Retinal pigment epithelial cell (primary cell): Measurements from ENCODE around the gene EMP3.
"Not testable (repeated sequence)": the region's sequence is repeated elsewhere in the genome, so short reads cannot be mapped to it uniquely, and the experiment has no call there.

Experiments used
- DNase-seq: peaks from one replicate; pipeline ENCODE4 v3.0.0-alpha.2; 2010; ENCODE audit warnings: low read depth
- H3K4me3 ChIP-seq: 2 replicates; pipeline ENCODE4 v1.5.1; 2011; ENCODE audit warnings: mild to moderate bottlenecking, low read length, control low read depth, moderate library complexity
- TF ChIP-seq, protein P1 (sequence below): conservative IDR thresholded peaks from 2 replicates; pipeline ENCODE4 v1.5.1; 2011; ENCODE audit warnings: low read depth, low read length, control low read depth, inconsistent platforms

Gene EMP3

DNA sequence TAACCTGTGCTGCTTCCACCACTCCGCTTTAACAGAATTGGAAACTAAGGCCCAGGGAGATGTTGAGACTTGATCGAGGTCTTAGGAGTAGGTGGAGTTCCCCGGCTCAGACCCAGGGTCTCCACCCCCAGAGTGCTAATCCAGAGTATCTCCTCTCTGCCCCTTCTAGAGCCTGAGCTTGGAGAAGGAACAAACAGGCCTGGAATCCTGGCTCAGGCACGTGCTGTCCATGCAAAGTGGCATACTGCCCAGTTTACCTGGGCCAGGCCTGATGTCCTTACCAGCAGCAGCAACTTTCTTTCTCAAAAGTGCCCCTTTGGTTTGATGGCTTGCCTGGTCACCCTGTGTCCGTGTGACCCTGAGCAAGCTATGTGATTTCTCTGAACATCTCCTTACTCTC lies 42.5 kb downstream of the EMP3 start:
- no peak for DNase-seq
- no peak overlapping the region for H3K4me3 ChIP-seq
- TF ChIP-seq, protein P1, sequence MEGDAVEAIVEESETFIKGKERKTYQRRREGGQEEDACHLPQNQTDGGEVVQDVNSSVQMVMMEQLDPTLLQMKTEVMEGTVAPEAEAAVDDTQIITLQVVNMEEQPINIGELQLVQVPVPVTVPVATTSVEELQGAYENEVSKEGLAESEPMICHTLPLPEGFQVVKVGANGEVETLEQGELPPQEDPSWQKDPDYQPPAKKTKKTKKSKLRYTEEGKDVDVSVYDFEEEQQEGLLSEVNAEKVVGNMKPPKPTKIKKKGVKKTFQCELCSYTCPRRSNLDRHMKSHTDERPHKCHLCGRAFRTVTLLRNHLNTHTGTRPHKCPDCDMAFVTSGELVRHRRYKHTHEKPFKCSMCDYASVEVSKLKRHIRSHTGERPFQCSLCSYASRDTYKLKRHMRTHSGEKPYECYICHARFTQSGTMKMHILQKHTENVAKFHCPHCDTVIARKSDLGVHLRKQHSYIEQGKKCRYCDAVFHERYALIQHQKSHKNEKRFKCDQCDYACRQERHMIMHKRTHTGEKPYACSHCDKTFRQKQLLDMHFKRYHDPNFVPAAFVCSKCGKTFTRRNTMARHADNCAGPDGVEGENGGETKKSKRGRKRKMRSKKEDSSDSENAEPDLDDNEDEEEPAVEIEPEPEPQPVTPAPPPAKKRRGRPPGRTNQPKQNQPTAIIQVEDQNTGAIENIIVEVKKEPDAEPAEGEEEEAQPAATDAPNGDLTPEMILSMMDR, result no peak

DNA sequence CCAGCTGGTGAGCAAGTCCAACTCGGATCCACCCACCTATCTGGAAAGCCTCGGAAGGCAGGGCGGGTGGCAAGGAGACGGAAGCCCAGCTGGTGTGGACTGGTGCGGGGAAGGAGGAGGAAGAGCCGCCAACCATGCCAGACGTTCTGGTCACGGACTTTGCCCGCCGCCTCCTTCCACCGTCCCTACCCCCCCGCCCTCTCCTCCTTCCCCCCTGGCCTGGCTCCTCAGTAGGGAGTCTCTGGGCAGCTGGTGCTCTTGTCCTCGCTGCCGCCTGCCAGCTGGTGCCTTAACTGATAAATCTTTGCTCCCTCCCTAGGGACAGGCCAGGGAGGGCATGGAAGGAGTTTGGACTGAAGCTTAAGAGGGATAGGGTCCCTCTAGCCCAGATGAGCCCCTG lies 43.6 kb downstream of the EMP3 start:
- TF ChIP-seq, protein P1, result no peak
- H3K4me3 ChIP-seq, result no peak overlapping the region
- no peak for DNase-seq

GRCh38 chr19:48370955-48371354 lies 45.6 kb downstream of the EMP3 start:
- DNase-seq, result no peak
- TF ChIP-seq, protein P1, result no peak
- H3K4me3 ChIP-seq, result no peak overlapping the region

- TF ChIP-seq, protein P1, result no peak
- no peak for DNase-seq
- H3K4me3 ChIP-seq, result no peak overlapping the region
Measured at GRCh38 chr19:48371367-48371766, 46.0 kb downstream of the EMP3 start.

DNA sequence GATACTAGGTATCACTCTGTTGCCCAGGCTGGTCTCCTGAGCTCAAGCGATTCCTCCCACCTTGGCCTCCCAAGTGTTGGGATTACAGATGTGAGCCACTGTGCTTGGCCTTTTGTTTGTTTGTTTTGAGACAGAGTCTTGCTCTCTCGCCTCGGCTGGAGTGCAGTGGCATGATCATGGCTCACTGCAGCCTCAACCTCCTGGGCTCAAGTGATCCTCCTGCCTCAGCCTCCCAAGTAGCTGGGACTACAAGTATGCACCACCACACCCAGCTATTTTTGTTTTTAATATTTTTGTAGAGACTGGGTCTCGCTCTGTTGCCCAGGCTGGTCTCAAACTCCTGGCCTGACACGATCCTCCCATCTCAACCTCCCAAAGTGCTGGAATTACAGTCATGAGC lies 46.4 kb downstream of the EMP3 start:
- not testable (repeated sequence) for DNase-seq, H3K4me3 ChIP-seq

- no peak for DNase-seq
- no peak overlapping the region for H3K4me3 ChIP-seq
- TF ChIP-seq, protein P1, result no peak
Measured at GRCh38 chr19:48372904-48373303, 47.6 kb downstream of the EMP3 start.

- TF ChIP-seq, protein P1, result no peak
- no peak overlapping the region for H3K4me3 ChIP-seq
- DNase-seq, result no peak
Measured at GRCh38 chr19:48373567-48373966, 48.2 kb downstream of the EMP3 start.

- DNase-seq, result no peak
- no peak overlapping the region for H3K4me3 ChIP-seq
- TF ChIP-seq, protein P1, result no peak
Measured at GRCh38 chr19:48378194-48378570, 52.8 kb downstream of the EMP3 start.
